NB4 (cell line): ENCODE results near the gene GNAO1.

Source experiments
- CTCF ChIP-seq: IDR thresholded peaks from one replicate; pipeline ENCODE4 v1.5.1; 2012; ENCODE audit warnings: low read depth, low read length
- MYC ChIP-seq: IDR thresholded peaks from 2 replicates; pipeline ENCODE4 v1.6.1; 2011; ENCODE audit warnings: low read depth, low read length
- POLR2A ChIP-seq: IDR thresholded peaks from 2 replicates; pipeline ENCODE4 v1.6.1; 2011; ENCODE audit warnings: mild to moderate bottlenecking; ENCODE audit not compliant: insufficient read length; ENCODE audit errors: extremely low read depth
- TF ChIP-seq, protein P1 (sequence below): IDR thresholded peaks from 2 replicates; pipeline ENCODE4 v1.6.1; 2011; ENCODE audit warnings: low read depth, low read length

DNA sequence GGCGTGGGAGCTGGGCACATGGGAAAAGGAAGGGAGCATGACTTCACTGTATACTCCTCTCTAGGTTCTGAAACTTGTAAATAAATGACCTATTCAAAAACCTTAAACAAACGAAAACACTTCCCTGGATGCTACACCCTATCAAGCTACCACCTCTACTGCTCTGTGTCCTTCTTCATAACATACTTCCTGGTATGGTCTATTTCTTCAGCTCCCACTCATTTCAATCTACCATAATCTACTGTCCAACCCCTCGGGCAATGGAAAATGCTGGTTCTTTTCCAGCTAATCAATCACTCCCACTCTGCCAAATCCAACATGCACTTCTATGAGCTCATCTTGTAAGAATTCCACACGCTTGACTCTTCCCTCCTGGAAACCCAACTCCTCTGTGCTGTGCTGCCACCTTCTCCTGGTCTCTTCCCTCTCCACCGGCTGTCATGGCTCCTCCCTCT, 191.6 kb downstream of the GNAO1 start:
- TF ChIP-seq CTCF (no peak), POLR2A (no peak), MYC (no peak)
- TF ChIP-seq, protein P1, sequence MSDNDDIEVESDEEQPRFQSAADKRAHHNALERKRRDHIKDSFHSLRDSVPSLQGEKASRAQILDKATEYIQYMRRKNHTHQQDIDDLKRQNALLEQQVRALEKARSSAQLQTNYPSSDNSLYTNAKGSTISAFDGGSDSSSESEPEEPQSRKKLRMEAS, result no peak
